ENCODE results near the gene EGFL6. TPM values are rescaled to one million over a fixed set of nuclear protein-coding genes. Genes with fewer than 3 reads are reported as not detected.

Gene EGFL6
- total and polyA plus RNA-seq, 5 experiments from 2014 or later, result not detected

Small RNA genes within 50 kb of the gene (microRNA-seq; reads per million reads assigned to microRNA genes)
- gene MIR6086 (ENCODE audit: borderline microRNAs expressed), result not detected

Other genes with a start within 250 kb of the EGFL6 start
- gene ATXN3L, start 249.5 kb upstream of the EGFL6 start, total RNA-seq, result not detected
- gene ATXN3L, start 249.5 kb upstream of the EGFL6 start, polyA plus RNA-seq, result not detected
- gene TCEANC, start 83.5 kb downstream of the EGFL6 start, total RNA-seq, result 10 to 100 TPM; 13.7 to 14.5 TPM
- 10 to 100 TPM in 1 of 3 donors, 1 to 10 TPM in 2; 6.2 to 11.5 (median 8.7) TPM for gene TCEANC, start 83.5 kb downstream of the EGFL6 start, polyA plus RNA-seq
- 10 to 100 TPM; 13.7 to 14.0 TPM for gene RAB9A, start 119.5 kb downstream of the EGFL6 start, total RNA-seq
- 10 to 100 TPM; 15.6 to 22.1 (median 17.3) TPM for gene RAB9A, start 119.5 kb downstream of the EGFL6 start, polyA plus RNA-seq
- gene TRAPPC2, start 165.0 kb downstream of the EGFL6 start, total RNA-seq, result 10 to 100 TPM; 34.3 to 35.5 TPM
- gene TRAPPC2, start 165.0 kb downstream of the EGFL6 start, polyA plus RNA-seq, result 10 to 100 TPM; 25.7 to 51.5 (median 31.9) TPM
- 100 to 1,000 TPM; 119 to 127 TPM for gene OFD1, start 165.1 kb downstream of the EGFL6 start, total RNA-seq
- gene OFD1, start 165.1 kb downstream of the EGFL6 start, polyA plus RNA-seq, result 10 to 100 TPM; 27.3 to 37.6 (median 33.8) TPM
- gene GPM6B, start 247.5 kb downstream of the EGFL6 start, total RNA-seq, result not detected
- under 1 TPM; 0.16 to 0.68 (median 0.46) TPM for gene GPM6B, start 247.5 kb downstream of the EGFL6 start, polyA plus RNA-seq